ENCODE data around the gene PRKCSH. TPM values are rescaled to one million over a fixed set of nuclear protein-coding genes. Genes with fewer than 3 reads are reported as not detected.
"Not testable (repeated sequence)": the region's sequence is repeated elsewhere in the genome, so short reads cannot be mapped to it uniquely, and the experiment has no call there.

The PRKCSH gene
- 93.3 and 256 TPM in 2 replicates for total RNA-seq (2014; rRNA removed; shearing (Covaris generic); ENCODE audit: low replicate concordance)

- peak; percentile 100 for DNase-seq
- H3K36me3 ChIP-seq: peaks cover 41% of the 10 kb centered on the region
- peak within 1 kb of the TSS; percentile 93 for H3K4me3 ChIP-seq
- no peaks in the 10 kb centered on the region for H3K9me3 ChIP-seq
- H3K27me3 ChIP-seq: no peaks in the 10 kb centered on the region
Measured at GRCh38 chr19:11435057-11435832, at the start of gene PRKCSH, which contains the start of gene ODAD3. Gene PRKCSH, plus strand, starts transcription at chr19:11435635. Its CDS starts 483 bp downstream, at chr19:11436118. Gene ODAD3, minus strand, starts transcription at chr19:11435121. Its CDS starts 105 bp downstream, at chr19:11435016.

GRCh38 chr19:11387162-11388034 lies 48.0 kb upstream of the PRKCSH start:
- no peak for DNase-seq
- peaks cover 8% of the 10 kb centered on the region; the same call in 1 of the 2 replicates for H3K27me3 ChIP-seq
- H3K36me3 ChIP-seq: no peaks in the 10 kb centered on the region
- no peak overlapping the region for H3K4me3 ChIP-seq
- peaks cover 3% of the 10 kb centered on the region; the same call in 1 of the 2 replicates for H3K9me3 ChIP-seq

- no peaks in the 10 kb centered on the region for H3K27me3 ChIP-seq
- H3K36me3 ChIP-seq: no peaks in the 10 kb centered on the region
- no peak overlapping the region for H3K4me3 ChIP-seq
- DNase-seq: no peak
- peaks cover 3% of the 10 kb centered on the region; the same call in 1 of the 2 replicates for H3K9me3 ChIP-seq
Measured at GRCh38 chr19:11390359-11390758, 45.1 kb upstream of the PRKCSH start.

- DNase-seq: no peak
- peaks cover 3% of the 10 kb centered on the region; the same call in 1 of the 2 replicates for H3K9me3 ChIP-seq
Measured at GRCh38 chr19:11390933-11391680, 44.3 kb upstream of the PRKCSH start.

GRCh38 chr19:11397089-11397610 lies 38.3 kb upstream of the PRKCSH start:
- no peaks in the 10 kb centered on the region for H3K36me3 ChIP-seq
- H3K4me3 ChIP-seq: no peak overlapping the region
- DNase-seq: no peak
- H3K9me3 ChIP-seq: no peaks in the 10 kb centered on the region
- H3K27me3 ChIP-seq: no peaks in the 10 kb centered on the region

More at GRCh38 chr19:11390933-11391680, 44.3 kb upstream of the PRKCSH start:
- no peak overlapping the region for H3K4me3 ChIP-seq
- H3K27me3 ChIP-seq: no peaks in the 10 kb centered on the region
- no peaks in the 10 kb centered on the region for H3K36me3 ChIP-seq

GRCh38 chr19:11399667-11400066 lies 35.8 kb upstream of the PRKCSH start:
- no peak for DNase-seq
- Histone ChIP-seq H3K9me3 (no peaks in the 10 kb centered on the region), H3K36me3 (no peaks in the 10 kb centered on the region), H3K4me3 (no peak overlapping the region), H3K27me3 (no peaks in the 10 kb centered on the region)

- DNase-seq: no peak
- H3K9me3 ChIP-seq: no peaks in the 10 kb centered on the region
- H3K36me3 ChIP-seq: no peaks in the 10 kb centered on the region
- H3K27me3 ChIP-seq: no peaks in the 10 kb centered on the region
- no peak overlapping the region for H3K4me3 ChIP-seq
Measured at GRCh38 chr19:11400798-11401197, 34.6 kb upstream of the PRKCSH start.

GRCh38 chr19:11401808-11402543 lies 33.5 kb upstream of the PRKCSH start:
- H3K4me3 ChIP-seq: no peak overlapping the region
- no peaks in the 10 kb centered on the region for H3K36me3 ChIP-seq
- no peaks in the 10 kb centered on the region for H3K27me3 ChIP-seq
- DNase-seq: no peak
- no peaks in the 10 kb centered on the region for H3K9me3 ChIP-seq

GRCh38 chr19:11404588-11405222 lies 30.7 kb upstream of the PRKCSH start:
- no peaks in the 10 kb centered on the region for H3K9me3 ChIP-seq
- no peak overlapping the region for H3K4me3 ChIP-seq
- no peak for DNase-seq
- no peaks in the 10 kb centered on the region for H3K36me3 ChIP-seq
- H3K27me3 ChIP-seq: no peaks in the 10 kb centered on the region

GRCh38 chr19:11405846-11406643 lies 29.4 kb upstream of the PRKCSH start:
- no peak overlapping the region for H3K4me3 ChIP-seq
- no peak for DNase-seq
- H3K9me3 ChIP-seq: no peaks in the 10 kb centered on the region
- no peaks in the 10 kb centered on the region for H3K27me3 ChIP-seq
- no peaks in the 10 kb centered on the region for H3K36me3 ChIP-seq

- H3K27me3 ChIP-seq, DNase-seq, H3K36me3 ChIP-seq, H3K9me3 ChIP-seq, H3K4me3 ChIP-seq: not testable (repeated sequence)
Measured at GRCh38 chr19:11406703-11407236, 28.7 kb upstream of the PRKCSH start.

GRCh38 chr19:11408591-11408990 lies 26.8 kb upstream of the PRKCSH start:
- H3K36me3 ChIP-seq: no peaks in the 10 kb centered on the region
- H3K4me3 ChIP-seq: no peak overlapping the region
- no peaks in the 10 kb centered on the region for H3K9me3 ChIP-seq
- no peaks in the 10 kb centered on the region for H3K27me3 ChIP-seq
- DNase-seq: no peak

- H3K9me3 ChIP-seq: no peaks in the 10 kb centered on the region; the same call in 1 of the 2 replicates
- no peak overlapping the region for H3K4me3 ChIP-seq
- DNase-seq: no peak
- H3K36me3 ChIP-seq: no peaks in the 10 kb centered on the region
- peaks cover 3% of the 10 kb centered on the region; the same call in 1 of the 2 replicates for H3K27me3 ChIP-seq
Measured at GRCh38 chr19:11410682-11411081, 24.8 kb upstream of the PRKCSH start.

- Histone ChIP-seq H3K36me3 (no peaks in the 10 kb centered on the region), H3K9me3 (no peaks in the 10 kb centered on the region; the same call in 1 of the 2 replicates), H3K4me3 (no peak overlapping the region), H3K27me3 (peaks cover 26% of the 10 kb centered on the region)
- DNase-seq: no peak
Measured at GRCh38 chr19:11414544-11414943, 20.9 kb upstream of the PRKCSH start.

All from MG63 (cell line).